Neural cell (in vitro differentiated cells): Measurements from ENCODE around the gene RAF1. TPM values are rescaled to one million over a fixed set of nuclear protein-coding genes. Genes with fewer than 3 reads are reported as not detected.

Experiments used
- H2AFZ ChIP-seq: fragments of 200-600, 300-800 bp; sonication (generic), shearing (Covaris generic); 2 replicates; pipeline ENCODE4 v1.6.0; 2014; ENCODE audit warnings: low read depth, mild to moderate bottlenecking, antibody characterized with exemption, low read length, moderate library complexity
- H3F3A ChIP-seq: fragments of 200-600 bp; shearing (Covaris generic); 2 replicates; pipeline ENCODE4 v1.6.1; 2016; ENCODE audit warnings: mild to moderate bottlenecking, moderate library complexity, mixed read lengths, antibody characterized with exemption, low read length; ENCODE audit not compliant: insufficient read depth, poor library complexity, severe bottlenecking
- H3K27ac ChIP-seq: fragments of 200-600, 300-800 bp; sonication (generic), shearing (Covaris generic); 2 replicates; pipeline ENCODE4 v1.5.1; 2014; ENCODE audit warnings: mild to moderate bottlenecking, low read length, moderate library complexity
- H3K27me3 ChIP-seq: fragments of 300-800, 200-600 bp; sonication (generic), shearing (Covaris generic); 2 replicates; pipeline ENCODE4 v1.6.0; 2014; ENCODE audit warnings: mild to moderate bottlenecking, low read depth, low read length, moderate library complexity; ENCODE audit not compliant: insufficient read depth
- H3K36me3 ChIP-seq: fragments of 300-800, 200-600 bp; sonication (generic), shearing (Covaris generic); 2 replicates; pipeline ENCODE4 v1.5.1; 2014; ENCODE audit warnings: mild to moderate bottlenecking, antibody characterized with exemption, low read length, moderate library complexity; ENCODE audit not compliant: insufficient read depth
- H3K4me2 ChIP-seq: fragments of 300-800, 200-600 bp; sonication (generic), shearing (Covaris generic); 2 replicates; pipeline ENCODE4 v1.6.0; 2014; ENCODE audit warnings: mild to moderate bottlenecking, low read length
- H3K4me3 ChIP-seq: fragments of 300-800, 200-600 bp; sonication (generic), shearing (Covaris generic); 2 replicates; pipeline ENCODE4 v1.5.1; 2014; ENCODE audit warnings: mild to moderate bottlenecking, low read length, moderate library complexity
- H3K79me2 ChIP-seq: fragments of 200-600 bp; shearing (Covaris generic); replicated peaks from 2 replicates; pipeline ENCODE4 v1.6.0; 2014; ENCODE audit warnings: mild to moderate bottlenecking, low read length, moderate library complexity; ENCODE audit not compliant: insufficient read depth
- H3K9ac ChIP-seq: fragments of 300-800, 200-600 bp; sonication (generic), shearing (Covaris generic); 2 replicates; pipeline ENCODE4 v1.6.1; 2016; ENCODE audit warnings: mild to moderate bottlenecking, low read length, mixed read lengths
- H3K9me2 ChIP-seq: fragments of 200-600 bp; shearing (Covaris generic); 2 replicates; pipeline ENCODE4 v1.6.1; 2016; ENCODE audit warnings: mild to moderate bottlenecking, low read length, mixed read lengths; ENCODE audit not compliant: insufficient read depth
- H3K9me3 ChIP-seq: fragments of 200-600, 300-800 bp; sonication (generic), shearing (Covaris generic); 2 replicates; pipeline ENCODE4 v1.6.1; 2016; ENCODE audit warnings: mild to moderate bottlenecking, mixed run types, low read length, moderate library complexity, mixed read lengths
- H4K20me1 ChIP-seq: fragments of 200-600 bp; shearing (Covaris generic); 2 replicates; pipeline ENCODE4 v1.6.1; 2016; ENCODE audit warnings: mild to moderate bottlenecking, mixed run types; ENCODE audit not compliant: insufficient read depth
- CTCF ChIP-seq: fragments of 450-650 bp; IDR thresholded peaks from 2 replicates; pipeline ENCODE4 v1.5.1; 2014; ENCODE audit warnings: antibody characterized with exemption, mild to moderate bottlenecking, moderate library complexity; ENCODE audit not compliant: poor library complexity, severe bottlenecking
- EP300 ChIP-seq: fragments of 450-650 bp; conservative IDR thresholded peaks from 2 replicates; pipeline ENCODE4 v1.6.1; 2014; ENCODE audit warnings: antibody characterized with exemption, mild to moderate bottlenecking, moderate library complexity; ENCODE audit not compliant: poor library complexity, severe bottlenecking
- EZH2 ChIP-seq: fragments of 200-600, 300-800 bp; shearing (Covaris generic), sonication (generic); IDR thresholded peaks from 2 replicates; pipeline ENCODE4 v1.6.1; 2014; ENCODE audit warnings: antibody characterized with exemption, low read length, borderline replicate concordance, mild to moderate bottlenecking; ENCODE audit not compliant: insufficient read depth, poor library complexity, severe bottlenecking
- MXI1 ChIP-seq: fragments of 450-650 bp; conservative IDR thresholded peaks from 2 replicates; pipeline ENCODE4 v1.6.1; 2014; ENCODE audit warnings: antibody characterized with exemption, mild to moderate bottlenecking; ENCODE audit not compliant: poor library complexity, severe bottlenecking
- POLR2AphosphoS5 ChIP-seq: IDR thresholded peaks from 2 replicates; pipeline ENCODE4 v1.6.1; 2012
- RAD21 ChIP-seq: fragments of 450-650 bp; conservative IDR thresholded peaks from 2 replicates; pipeline ENCODE4 v1.6.1; 2014; ENCODE audit warnings: antibody characterized with exemption, mild to moderate bottlenecking, moderate library complexity
- TAF1 ChIP-seq: IDR thresholded peaks from 2 replicates; pipeline ENCODE4 v1.6.1; 2012; ENCODE audit warnings: low read depth
- polyA plus RNA-seq: library from polyadenylated mRNA; depleted of rRNA; stranded (reverse); fragments of >200 nt; gene quantifications from 2 replicates; pipeline ENCODE4 v1.2.3, GENCODE V29; 2014
- small RNA-seq, 3 experiments: library from RNA; depleted of rRNA; stranded (forward); fragments of <200 nt; gene quantifications; one replicate each; pipeline ENCODE3, GENCODE V24; 2012

The RAF1 gene
- polyA plus RNA-seq, 1 donor from 2014 or later: 215 TPM

GRCh38 chr3:12541625-12542024 lies 122.3 kb downstream of the RAF1 start:
- Histone ChIP-seq H3K9me2 (no peaks in the 10 kb centered on the region), H2AFZ (no peak overlapping the region), H3K9ac (no peak overlapping the region), H3K27me3 (no peaks in the 10 kb centered on the region), H3K36me3 (no peaks in the 10 kb centered on the region), H3K9me3 (no peaks in the 10 kb centered on the region), H4K20me1 (no peaks in the 10 kb centered on the region), H3K4me2 (no peak overlapping the region), H3F3A (no peaks in the 10 kb centered on the region), H3K79me2 (no peaks in the 10 kb centered on the region), H3K4me3 (no peak overlapping the region), H3K27ac (no peak overlapping the region)
- TF ChIP-seq RAD21 (no peak), EZH2 (no peak), CTCF (peak; percentile 10), MXI1 (no peak), EP300 (no peak), TAF1 (no peak)

- Histone ChIP-seq H3K9me3 (no peaks in the 10 kb centered on the region), H3K4me2 (no peak overlapping the region), H3K36me3 (no peaks in the 10 kb centered on the region), H3K9ac (no peak overlapping the region), H4K20me1 (no peaks in the 10 kb centered on the region), H3K27ac (no peak overlapping the region), H3K27me3 (no peaks in the 10 kb centered on the region), H3K9me2 (no peaks in the 10 kb centered on the region), H3F3A (no peaks in the 10 kb centered on the region), H3K79me2 (no peaks in the 10 kb centered on the region), H2AFZ (no peak overlapping the region), H3K4me3 (no peak overlapping the region)
- TF ChIP-seq POLR2AphosphoS5 (no peak), RAD21 (peak; percentile 9)
Observed at GRCh38 chr3:12536423-12536822, 127.5 kb downstream of the RAF1 start.

Small RNA genes lying within 50 kb of the gene (small RNA-seq; reads per million reads assigned to genes)
- gene CRIP1P1 (0 reads per million in 3 experiments), gene RF00017 (0 reads per million in 3 experiments)

Other genes starting within 250 kb of the RAF1 start
- gene TSEN2, start 179.6 kb downstream of the RAF1 start, polyA plus RNA-seq: 22.6 and 31.4 TPM in 2 replicates
- gene MKRN2OS, start 118.6 kb downstream of the RAF1 start, polyA plus RNA-seq: 0.36 TPM in 1 of 2 replicates, not detected in the other
- 47.6 and 50.4 TPM in 2 replicates for gene MKRN2, start 107.0 kb downstream of the RAF1 start, polyA plus RNA-seq
- gene TMEM40, start 95.1 kb upstream of the RAF1 start, polyA plus RNA-seq: not detected in 2 replicates
- gene CAND2, start 132.6 kb upstream of the RAF1 start, polyA plus RNA-seq: 17.3 and 21.8 TPM in 2 replicates
- 1,160 and 1,223 TPM in 2 replicates for gene RPL32, start 177.4 kb upstream of the RAF1 start, polyA plus RNA-seq